HEK293 (cell line): Measurements from ENCODE around the gene ELL2.
A peak's percentile ranks its signal among the peaks of the same experiment; 100 is the strongest.

Source experiments
- CTCF ChIA-PET: fragments of 350-600 bp; formaldehyde crosslinking; extraction: SDS; loops from one replicate; lab custom pipeline; 2021; ENCODE audit warnings: antibody characterized with exemption; lab: Yijun Ruan, JAX
- POLR2A ChIA-PET: fragments of 300-600 bp; formaldehyde crosslinking; extraction: SDS; loops from one replicate; lab custom pipeline; 2020; ENCODE audit warnings: antibody characterized with exemption, inconsistent platforms; lab: Yijun Ruan, JAX
- H3K27ac ChIP-seq: fragments of 200-500 bp; sonication (Bioruptor generic); 2 replicates; pipeline ENCODE4 v1.5.1; 2014; ENCODE audit warnings: low read depth, low read length, control low read depth, inconsistent platforms; ENCODE audit errors: extremely low read depth
- H3K36me3 ChIP-seq, 2 experiments: fragments of 200-500 bp in 1 of 2; sonication (Bioruptor generic) in 1 of 2; 1 replicate in 1 of 2; 2 replicates in 1 of 2; pipeline ENCODE4 v1.5.1; 2014 to 2017; ENCODE audit warnings: inconsistent platforms in 2 of 2, low read length in 2 of 2; ENCODE audit not compliant: control insufficient read depth in 2 of 2, insufficient read depth in 1 of 2
- H3K4me1 ChIP-seq: fragments of 200-500 bp; sonication (Bioruptor generic); 2 replicates; pipeline ENCODE4 v1.5.1; 2014; ENCODE audit warnings: mild to moderate bottlenecking, low read length, inconsistent platforms; ENCODE audit not compliant: control insufficient read depth, insufficient read depth
- H3K4me3 ChIP-seq: 2 replicates; pipeline ENCODE4 v1.5.1; 2011; ENCODE audit warnings: low read depth, mild to moderate bottlenecking, control low read depth, low read length, moderate library complexity
- H3K9me3 ChIP-seq: fragments of 200-500 bp; sonication (Bioruptor generic); 2 replicates; pipeline ENCODE4 v1.5.1; 2014; ENCODE audit warnings: low read depth, low read length, inconsistent platforms; ENCODE audit not compliant: control insufficient read depth, insufficient read depth
- PATZ1 ChIP-seq: fragments of 450-650 bp; formaldehyde crosslinking; IDR thresholded peaks from 2 replicates; pipeline ENCODE4 v1.5.1; 2016; ENCODE audit warnings: missing biosample characterization, missing genetic modification characterization
- SP7 ChIP-seq: fragments of 450-650 bp; formaldehyde crosslinking; IDR thresholded peaks from 2 replicates; pipeline ENCODE4 v1.5.1; 2016; ENCODE audit warnings: missing biosample characterization, missing genetic modification characterization
- TRIM28 ChIP-seq: IDR thresholded peaks from 2 replicates; pipeline ENCODE4 v1.6.1; 2011; ENCODE audit warnings: low read length, control low read depth, borderline replicate concordance
- ZBTB10 ChIP-seq: fragments of 450-650 bp; formaldehyde crosslinking; IDR thresholded peaks from 2 replicates; pipeline ENCODE4 v1.5.1; 2016; ENCODE audit warnings: missing biosample characterization, missing genetic modification characterization
- ZNF266 ChIP-seq: fragments of 450-650 bp; formaldehyde crosslinking; IDR thresholded peaks from 2 replicates; pipeline ENCODE4 v1.5.1; 2016; ENCODE audit warnings: missing biosample characterization, missing genetic modification characterization, low read depth
- ZNF354C ChIP-seq: fragments of 450-650 bp; formaldehyde crosslinking; IDR thresholded peaks from 2 replicates; pipeline ENCODE4 v1.5.1; 2016; ENCODE audit warnings: missing biosample characterization, missing genetic modification characterization, low read depth, borderline replicate concordance
- ZNF571 ChIP-seq: fragments of 450-650 bp; formaldehyde crosslinking; IDR thresholded peaks from 2 replicates; pipeline ENCODE4 v1.5.0; 2017; ENCODE audit warnings: missing biosample characterization, missing genetic modification characterization
- ZNF776 ChIP-seq: fragments of 450-650 bp; formaldehyde crosslinking; IDR thresholded peaks from 2 replicates; pipeline ENCODE4 v1.5.0; 2017; ENCODE audit warnings: missing biosample characterization, missing genetic modification characterization, borderline replicate concordance
- TF ChIP-seq, protein P1 (sequence below): fragments of 450-650 bp; formaldehyde crosslinking; IDR thresholded peaks from 2 replicates; pipeline ENCODE4 v1.5.1; 2016; ENCODE audit warnings: missing biosample characterization, missing genetic modification characterization

ELL2 gene

GRCh38 chr5:95940758-95941682 is 20.6 kb downstream of the ELL2 start:
- 0 out of 2 replicates have a peak overlapping the region, but pooled peaks have one; percentile 9 for H3K27ac ChIP-seq
- ChIA-PET CTCF (interaction anchor here (1.2 kb wide), 1 partner anchor 395 kb away, joined by 4 read pairs; no protein-coding TSS in a partner anchor), POLR2A (interaction anchor here (0.6 to 0.7 kb wide), 2 partner anchors 61 to 389 kb away, joined by 3 read pairs; no protein-coding TSS in a partner anchor)

GRCh38 chr5:95939465-95939864 is 22.2 kb downstream of the ELL2 start:
- ChIA-PET CTCF (no interaction called here), POLR2A (no interaction called here)
- H3K9me3 ChIP-seq = no peaks in the 10 kb centered on the region
- TF ChIP-seq PATZ1 (tag by site-specific recombination) (no peak), ZNF266 (tag by site-specific recombination) (no peak)
- H3K4me1 ChIP-seq = peaks cover 13% of the 10 kb centered on the region
- H3K36me3 ChIP-seq = no peaks in the 10 kb centered on the region
- H3K4me3 ChIP-seq = no peak overlapping the region
- H3K27ac ChIP-seq = no peak overlapping the region

More at GRCh38 chr5:95940758-95941682, 20.6 kb downstream of the ELL2 start:
- Histone ChIP-seq H3K4me1 (peaks cover 13% of the 10 kb centered on the region), H3K9me3 (no peaks in the 10 kb centered on the region), H3K4me3 (no peak overlapping the region), H3K36me3 (no peaks in the 10 kb centered on the region)
- TF ChIP-seq, protein P1, sequence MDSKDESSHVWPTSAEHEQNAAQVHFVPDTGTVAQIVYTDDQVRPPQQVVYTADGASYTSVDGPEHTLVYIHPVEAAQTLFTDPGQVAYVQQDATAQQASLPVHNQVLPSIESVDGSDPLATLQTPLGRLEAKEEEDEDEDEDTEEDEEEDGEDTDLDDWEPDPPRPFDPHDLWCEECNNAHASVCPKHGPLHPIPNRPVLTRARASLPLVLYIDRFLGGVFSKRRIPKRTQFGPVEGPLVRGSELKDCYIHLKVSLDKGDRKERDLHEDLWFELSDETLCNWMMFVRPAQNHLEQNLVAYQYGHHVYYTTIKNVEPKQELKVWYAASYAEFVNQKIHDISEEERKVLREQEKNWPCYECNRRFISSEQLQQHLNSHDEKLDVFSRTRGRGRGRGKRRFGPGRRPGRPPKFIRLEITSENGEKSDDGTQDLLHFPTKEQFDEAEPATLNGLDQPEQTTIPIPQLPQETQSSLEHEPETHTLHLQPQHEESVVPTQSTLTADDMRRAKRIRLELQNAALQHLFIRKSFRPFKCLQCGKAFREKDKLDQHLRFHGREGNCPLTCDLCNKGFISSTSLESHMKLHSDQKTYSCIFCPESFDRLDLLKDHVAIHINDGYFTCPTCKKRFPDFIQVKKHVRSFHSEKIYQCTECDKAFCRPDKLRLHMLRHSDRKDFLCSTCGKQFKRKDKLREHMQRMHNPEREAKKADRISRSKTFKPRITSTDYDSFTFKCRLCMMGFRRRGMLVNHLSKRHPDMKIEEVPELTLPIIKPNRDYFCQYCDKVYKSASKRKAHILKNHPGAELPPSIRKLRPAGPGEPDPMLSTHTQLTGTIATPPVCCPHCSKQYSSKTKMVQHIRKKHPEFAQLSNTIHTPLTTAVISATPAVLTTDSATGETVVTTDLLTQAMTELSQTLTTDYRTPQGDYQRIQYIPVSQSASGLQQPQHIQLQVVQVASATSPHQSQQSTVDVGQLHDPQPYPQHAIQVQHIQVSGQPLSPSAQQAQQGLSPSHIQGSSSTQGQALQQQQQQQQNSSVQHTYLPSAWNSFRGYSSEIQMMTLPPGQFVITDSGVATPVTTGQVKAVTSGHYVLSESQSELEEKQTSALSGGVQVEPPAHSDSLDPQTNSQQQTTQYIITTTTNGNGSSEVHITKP = 0 out of 2 replicates have a peak, but pooled peaks have one; percentile 8
- TF ChIP-seq ZBTB10 (tag by site-specific recombination) = no peak
- no peak for TF ChIP-seq ZNF571 (tag by site-specific recombination)
- no peak for TF ChIP-seq ZNF354C (tag by site-specific recombination)
- TF ChIP-seq TRIM28 = peak; percentile 30; the same call in 1 of the 2 replicates
- no peak for TF ChIP-seq SP7 (tag by site-specific recombination)

DNA sequence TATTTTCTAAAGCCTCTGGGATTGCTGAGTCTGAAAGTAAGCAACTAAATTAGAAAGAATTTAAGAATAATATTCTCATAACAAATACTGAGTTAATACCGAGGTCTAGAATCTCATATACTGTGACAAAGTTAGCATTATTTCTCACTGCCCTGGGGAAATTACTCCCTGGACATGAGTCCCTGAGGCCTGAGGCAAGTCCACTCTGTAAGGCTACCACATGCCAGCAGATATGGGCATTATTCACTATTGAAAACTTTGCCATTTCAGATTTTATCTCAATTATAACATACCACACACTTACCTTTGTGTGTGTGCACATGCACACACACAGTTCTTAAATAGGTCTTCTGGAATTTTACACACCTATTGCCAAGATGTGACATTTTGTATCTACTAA is 22.9 kb downstream of the ELL2 start:
- ChIA-PET POLR2A (no interaction called here), CTCF (no interaction called here)
- no peak overlapping the region for H3K4me3 ChIP-seq
- no peaks in the 10 kb centered on the region for H3K9me3 ChIP-seq
- H3K36me3 ChIP-seq = no peaks in the 10 kb centered on the region
- H3K27ac ChIP-seq = no peak overlapping the region
- H3K4me1 ChIP-seq = peaks cover 13% of the 10 kb centered on the region
- TF ChIP-seq ZNF776 (tag by site-specific recombination) = no peak
